Urothelium cell line (cell line): ENCODE results near the gene SRBD1.
A peak's percentile ranks its signal among the peaks of the same experiment; 100 is the strongest.

Source experiments
- DNase-seq: peaks from one replicate; pipeline ENCODE4 v3.0.0; 2011; ENCODE audit warnings: low spot score, mixed read lengths
- FAIRE-seq: peaks from 2 replicates; lab custom pipeline; 2011; peaks lifted over from hg19 to GRCh38; lab: Jason Lieb, UNC

The SRBD1 gene

DNA sequence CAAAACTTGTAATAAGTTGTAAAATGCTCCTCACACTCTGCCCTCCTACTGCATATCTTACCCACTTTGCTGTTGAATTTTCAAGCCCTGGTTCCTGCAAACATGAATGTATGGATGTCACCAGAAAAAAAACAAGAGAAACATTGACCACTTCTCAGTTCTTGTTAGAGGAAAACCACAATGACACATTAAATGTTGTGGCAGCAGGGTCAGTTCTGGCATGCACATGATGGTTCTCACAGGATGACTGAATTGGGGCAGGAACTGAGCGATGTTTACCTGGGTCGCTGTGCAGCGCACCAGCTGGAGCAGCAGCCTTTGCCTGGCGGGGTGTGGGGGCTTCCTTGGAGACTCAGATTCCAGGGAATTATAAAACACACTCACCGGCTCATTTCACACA is 26.4 kb upstream of the SRBD1 start:
- DNase-seq (peak; percentile 38), FAIRE-seq (no peak)

GRCh38 chr2:45636008-45636407 is 24.9 kb upstream of the SRBD1 start:
- no peak for DNase-seq
- no peak for FAIRE-seq

- DNase-seq (no peak), FAIRE-seq (no peak)
Measured at GRCh38 chr2:45634223-45634622, 23.2 kb upstream of the SRBD1 start.

GRCh38 chr2:45631955-45632354 is 20.9 kb upstream of the SRBD1 start:
- FAIRE-seq (no peak), DNase-seq (no peak)

GRCh38 chr2:45631319-45631718 is 20.3 kb upstream of the SRBD1 start:
- FAIRE-seq = no peak

GRCh38 chr2:45629971-45630370 is 18.9 kb upstream of the SRBD1 start:
- DNase-seq (no peak), FAIRE-seq (no peak)

More at GRCh38 chr2:45631319-45631718, 20.3 kb upstream of the SRBD1 start:
- no peak for DNase-seq

- peak; percentile 28 for DNase-seq
- FAIRE-seq = no peak
Measured at GRCh38 chr2:45627911-45628310, 16.8 kb upstream of the SRBD1 start.

GRCh38 chr2:45626387-45627221 is 15.5 kb upstream of the SRBD1 start:
- FAIRE-seq = no peak
- DNase-seq = no peak

GRCh38 chr2:45625824-45626223 is 14.8 kb upstream of the SRBD1 start:
- FAIRE-seq = no peak
- DNase-seq = no peak

DNA sequence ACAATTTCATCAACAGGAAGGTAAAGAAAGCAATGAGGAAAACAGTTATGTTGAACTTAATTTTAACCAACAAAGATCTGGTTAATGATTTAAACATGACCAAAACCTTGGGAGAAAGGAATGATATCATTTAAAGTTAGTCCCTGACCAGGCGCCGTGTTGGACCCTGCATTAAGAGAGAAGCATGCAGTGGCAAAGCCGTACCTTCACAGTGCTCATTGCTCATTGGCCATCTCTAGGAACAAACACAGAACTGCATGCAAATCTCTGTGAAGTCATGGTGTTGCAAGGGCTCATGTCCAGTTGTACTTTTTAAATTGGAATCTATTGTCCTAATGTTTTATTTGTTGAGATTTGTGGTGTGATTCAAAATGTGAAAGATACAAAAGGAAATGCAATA is 12.0 kb upstream of the SRBD1 start:
- no peak for FAIRE-seq

DNA sequence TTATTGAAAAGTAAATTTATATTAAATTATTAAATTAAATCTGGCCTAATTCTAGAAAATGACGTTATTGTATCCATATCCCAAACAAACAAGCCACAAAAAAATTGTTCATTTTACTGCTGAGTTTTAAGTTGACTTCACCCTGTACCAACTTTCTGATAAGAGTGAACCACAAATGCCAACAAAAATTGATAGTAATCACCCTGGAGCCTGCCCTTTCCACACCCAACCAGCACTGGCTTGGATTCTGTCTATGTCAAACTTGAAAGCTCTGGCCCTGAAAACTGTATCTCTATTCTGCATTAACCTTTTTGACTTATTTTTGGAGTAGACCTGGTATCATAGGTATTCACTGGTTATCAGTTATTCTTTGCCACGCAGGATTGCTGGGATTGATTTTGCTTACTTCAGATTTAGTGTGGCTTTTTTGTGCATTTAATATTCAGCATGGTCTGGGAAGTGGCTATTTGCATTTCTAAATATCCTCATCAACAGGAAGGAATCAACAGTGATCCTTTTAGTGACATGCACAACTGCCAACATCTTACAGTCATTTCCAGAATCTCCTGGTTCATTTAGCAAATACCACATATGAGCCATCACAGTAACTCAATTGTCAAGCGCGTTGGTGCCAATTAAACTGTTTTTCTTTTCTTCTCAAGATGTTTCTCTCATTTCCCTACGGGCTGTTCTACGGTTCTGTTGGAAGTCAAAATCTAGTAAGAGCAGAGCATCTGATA is 11.4 kb upstream of the SRBD1 start:
- FAIRE-seq = no peak
- no peak for DNase-seq

More for the DNA sequence above, 12.0 kb upstream of the SRBD1 start:
- DNase-seq = no peak

DNA sequence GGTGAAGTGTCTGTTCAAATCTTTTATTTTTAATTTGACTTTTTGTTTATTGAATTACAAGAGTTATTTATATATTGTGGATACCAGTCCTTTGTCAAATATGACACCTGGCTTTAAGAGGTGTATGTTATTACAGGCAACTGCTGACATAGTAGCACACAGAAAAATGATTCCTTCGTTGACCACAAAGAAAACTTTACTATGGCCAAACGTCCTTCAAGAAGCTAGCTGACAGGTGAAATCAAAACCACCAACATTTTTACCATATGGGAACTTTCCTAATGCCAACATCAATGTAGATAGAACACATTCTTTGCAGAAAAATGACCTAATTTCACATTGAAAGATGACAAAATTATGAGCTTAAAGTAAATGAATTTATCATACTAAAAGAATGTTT is 6.4 kb upstream of the SRBD1 start:
- DNase-seq = no peak
- FAIRE-seq = no peak

- DNase-seq = no peak
Measured at GRCh38 chr2:45616658-45617411, 5.8 kb upstream of the SRBD1 start.

GRCh38 chr2:45614871-45615415 is 3.9 kb upstream of the SRBD1 start:
- FAIRE-seq (no peak), DNase-seq (no peak)

More at GRCh38 chr2:45616658-45617411, 5.8 kb upstream of the SRBD1 start:
- FAIRE-seq = no peak

DNA sequence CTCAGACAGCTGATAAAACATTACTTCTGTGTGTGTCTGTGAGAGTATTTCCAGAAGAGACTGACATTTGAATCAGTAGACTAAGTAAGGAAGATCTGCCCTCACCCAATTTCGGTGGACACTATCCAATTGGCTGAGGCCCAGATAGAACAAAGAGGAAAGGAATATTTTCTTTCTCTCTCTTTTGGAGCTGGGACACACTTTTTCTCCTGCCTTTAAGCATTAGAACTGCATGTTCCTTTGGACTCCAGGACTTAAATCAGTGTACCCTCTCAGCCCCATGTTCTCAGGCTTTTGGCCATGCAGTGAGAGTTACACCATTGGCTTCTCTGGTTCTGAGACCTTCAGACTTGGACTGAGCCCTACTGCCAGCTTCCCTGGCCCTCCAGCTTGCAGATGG is 3.3 kb upstream of the SRBD1 start:
- FAIRE-seq = no peak
- DNase-seq = no peak

- no peak for DNase-seq
Measured at GRCh38 chr2:45612731-45613130, 1.7 kb upstream of the SRBD1 start.

DNA sequence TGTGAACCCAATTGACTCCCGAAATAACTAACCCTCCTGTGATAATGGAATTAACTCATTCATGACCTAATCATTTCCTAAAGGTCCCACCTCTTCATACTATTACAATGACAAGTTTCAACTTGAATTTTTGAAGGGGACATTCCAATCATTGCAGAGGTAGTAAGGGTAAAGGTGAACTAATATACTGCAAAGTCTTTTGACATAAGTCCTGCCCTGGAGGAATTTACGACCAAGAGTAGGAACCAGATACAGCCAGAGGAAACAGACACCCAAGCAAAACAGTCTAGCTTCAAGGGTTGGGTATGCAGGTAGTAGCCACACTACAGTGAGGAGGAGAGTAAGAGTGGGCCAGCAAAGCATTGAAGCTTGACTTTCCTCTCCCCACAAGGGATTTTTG is 1.2 kb upstream of the SRBD1 start:
- no peak for FAIRE-seq
- DNase-seq = no peak

More at GRCh38 chr2:45612731-45613130, 1.7 kb upstream of the SRBD1 start:
- FAIRE-seq = no peak

- no peak for FAIRE-seq
- peak; percentile 74 for DNase-seq
Measured at GRCh38 chr2:45610281-45611019, 617 bp downstream of the SRBD1 start.

DNA sequence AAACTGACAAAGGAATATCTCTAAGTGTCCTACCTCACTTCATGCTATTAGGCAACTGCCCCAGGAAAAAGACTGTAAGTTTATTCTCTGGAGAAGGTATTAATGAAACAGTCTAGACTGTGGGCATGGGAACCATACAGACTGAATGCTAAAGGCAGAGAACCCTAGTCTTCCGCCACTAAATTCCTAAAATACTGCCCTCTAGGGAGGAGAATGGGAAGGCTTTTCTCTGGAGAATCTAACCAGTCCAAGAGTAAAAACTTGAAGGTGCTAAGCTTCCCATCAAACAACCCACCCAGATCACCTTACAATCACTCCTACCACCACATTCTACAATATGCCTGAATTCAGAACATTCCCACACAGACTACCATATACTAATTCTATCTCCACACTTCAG is 3.4 kb downstream of the SRBD1 start:
- FAIRE-seq (no peak), DNase-seq (peak; percentile 45)

DNA sequence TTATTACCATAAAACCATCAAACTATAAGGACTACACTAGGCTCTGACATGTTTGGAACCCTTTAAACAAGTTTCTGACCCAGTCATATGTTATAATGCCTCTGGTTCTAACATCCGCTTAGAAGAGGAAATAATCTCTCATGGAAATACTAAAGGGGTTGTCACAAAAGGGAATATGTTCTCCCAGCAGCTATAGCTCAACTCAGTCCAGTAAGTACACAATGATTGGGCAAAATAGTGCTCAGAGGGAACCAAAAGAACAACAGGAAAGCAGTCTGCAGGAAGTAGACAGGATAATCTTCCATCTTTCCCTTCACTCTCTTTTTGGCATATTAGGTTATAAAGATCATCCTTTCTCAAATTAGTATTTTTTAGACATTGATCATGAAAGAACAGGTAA is 4.3 kb downstream of the SRBD1 start:
- FAIRE-seq = no peak
- DNase-seq = no peak
